Caco-2 (cell line): ENCODE measurements around the gene G6PC3. TPM values are rescaled to one million over a fixed set of nuclear protein-coding genes. Genes with fewer than 3 reads are reported as not detected.

Experiments used
- BruUV-seq: library from RNA; stranded (reverse); fragments of 400-500 nt; replicated peaks from 2 replicates; lab custom pipeline; 2021; lab: Mats Ljungman, UMichigan
- CTCF ChIA-PET: fragments of 300-600 bp; sonication (Branson Sonifier 250); formaldehyde crosslinking; loops from one replicate; lab custom pipeline; 2022; ENCODE audit warnings: antibody characterized with exemption; lab: Charles Lee
- POLR2A ChIA-PET: fragments of 300-600 bp; sonication (Branson Sonifier 250); formaldehyde crosslinking; loops from one replicate; lab custom pipeline; 2022; ENCODE audit warnings: antibody characterized with exemption; lab: Charles Lee
- DNase-seq, 2 experiments: peaks; one replicate each; pipeline versions ENCODE4 v3.0.0 to v3.0.0-alpha.2; 2020 to 2022
- H3K27me3 ChIP-seq: replicated peaks from 2 replicates; pipeline ENCODE4 v1.6.0; 2011; ENCODE audit warnings: low read length; ENCODE audit not compliant: control insufficient read depth, insufficient read depth
- H3K36me3 ChIP-seq: 2 replicates; pipeline ENCODE4 v1.5.1; 2011; ENCODE audit warnings: low read length; ENCODE audit not compliant: control insufficient read depth, insufficient read depth
- H3K4me1 ChIP-seq: fragments of 250-450 bp; sonication (Bioruptor Pico); 2 replicates; pipeline ENCODE4 v1.5.1; 2020; ENCODE audit warnings: mild to moderate bottlenecking
- H3K4me3 ChIP-seq: 2 replicates; pipeline ENCODE4 v1.5.1; 2011; ENCODE audit warnings: low read depth, mild to moderate bottlenecking, control low read depth, low read length
- H3K9me3 ChIP-seq: fragments of 250-450 bp; sonication (Bioruptor Pico); 2 replicates; pipeline ENCODE4 v1.5.1; 2020; ENCODE audit warnings: mild to moderate bottlenecking, moderate library complexity
- H3K27ac Mint-ChIP-seq: one replicate; pipeline ENCODE4 v1.8.0; 2022; ENCODE audit warnings: mixed read lengths; ENCODE audit not compliant: unreplicated experiment
- H3K27me3 Mint-ChIP-seq: one replicate; pipeline ENCODE4 v1.8.0; 2022; ENCODE audit warnings: mixed read lengths; ENCODE audit not compliant: insufficient read depth, unreplicated experiment
- H3K36me3 Mint-ChIP-seq: one replicate; pipeline ENCODE4 v1.8.0; 2022; ENCODE audit warnings: mild to moderate bottlenecking, mixed read lengths; ENCODE audit not compliant: insufficient read depth, unreplicated experiment
- H3K4me1 Mint-ChIP-seq: one replicate; pipeline ENCODE4 v1.8.0; 2022; ENCODE audit warnings: low read depth, mixed read lengths; ENCODE audit not compliant: unreplicated experiment
- H3K4me3 Mint-ChIP-seq: one replicate; pipeline ENCODE4 v1.8.0; 2022; ENCODE audit warnings: mild to moderate bottlenecking, moderate library complexity, mixed read lengths; ENCODE audit not compliant: unreplicated experiment
- H3K9me3 Mint-ChIP-seq: one replicate; pipeline ENCODE4 v1.8.0; 2022; ENCODE audit warnings: mixed read lengths; ENCODE audit not compliant: unreplicated experiment
- intact Hi-C: fragments of 100-400 bp; cut with micrococcal nuclease; formaldehyde crosslinking; loops from one replicate; pipeline ENCODE4 v1.10.0; 2022; ENCODE audit not compliant: unreplicated experiment
- total RNA-seq: library from RNA; stranded (reverse); gene quantifications from 2 replicates; pipeline ENCODE4 v1.2.3, GENCODE V29; 2022
- TF ChIP-seq, protein P1 (sequence below), 2 experiments: fragments of 200-600 bp in 1 of 2; IDR thresholded peaks; 1 replicate in 1 of 2; 2 replicates in 1 of 2; pipeline versions ENCODE4 v1.5.1 to v1.8.0; 2011 to 2022; ENCODE audit warnings: antibody characterized with exemption in 1 of 2, control low read depth in 1 of 2, inconsistent platforms in 1 of 2, low read depth in 1 of 2, low read length in 1 of 2, mild to moderate bottlenecking in 1 of 2, moderate library complexity in 1 of 2; ENCODE audit not compliant: insufficient read depth in 1 of 2, severe bottlenecking in 1 of 2, unreplicated experiment in 1 of 2

The G6PC3 gene
- total RNA-seq, 1 experiment from 2014 or later = 60.1 TPM

DNA sequence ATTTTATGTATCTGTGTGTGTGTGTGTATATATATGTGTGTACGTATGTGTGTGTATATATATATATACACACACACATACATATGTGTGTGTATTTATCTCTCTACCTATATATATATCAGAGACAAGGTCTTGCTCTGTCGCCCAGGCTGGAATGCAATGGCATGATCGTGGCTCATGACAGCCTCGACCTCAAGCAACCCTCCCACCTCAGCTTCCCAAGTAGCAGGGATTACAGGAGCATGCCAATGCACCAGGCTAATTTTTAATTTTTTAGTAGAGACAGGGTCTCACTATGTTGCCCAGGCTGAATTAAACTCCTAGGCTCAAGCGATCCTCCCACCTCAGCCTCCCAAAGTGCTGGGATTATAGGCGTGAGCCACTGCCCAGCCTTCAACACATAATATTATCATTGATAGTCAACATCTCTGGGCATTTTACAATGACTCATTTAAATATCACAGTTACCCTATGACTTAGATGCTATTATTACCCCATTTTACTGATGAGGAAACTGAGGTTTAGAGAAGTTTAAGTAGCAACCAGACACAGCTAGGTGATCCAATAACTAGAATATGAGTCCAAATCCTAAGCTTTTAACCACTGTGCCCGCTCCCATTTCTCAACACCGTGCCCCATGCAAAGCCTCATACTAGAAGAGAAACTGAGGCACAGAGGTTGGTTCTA, 24.3 kb downstream of the G6PC3 start:
- intact Hi-C loops = loop anchor here (1.0 kb wide), 1 partner anchor 73 kb away; no protein-coding TSS in a partner anchor
- peaks cover 2% of the 10 kb centered on the region for H3K36me3 ChIP-seq
- BruUV-seq = no TSS peak
- no peak overlapping the region for H3K4me3 ChIP-seq
- H3K27me3 ChIP-seq = no peaks in the 10 kb centered on the region
- H3K9me3 ChIP-seq = no peaks in the 10 kb centered on the region
- ChIA-PET POLR2A (interaction anchor here (0.6 kb wide), 2 partner anchors 29 to 46 kb away, joined by 3 to 16 read pairs; partner anchors contain the start of gene HDAC5), CTCF (interaction anchor here (0.6 to 1.0 kb wide), 4 partner anchors 14 to 74 kb away, joined by 3 to 6 read pairs (median 4); no protein-coding TSS in a partner anchor)
- no peaks in the 10 kb centered on the region for H3K9me3 Mint-ChIP-seq
- peaks cover 8% of the 10 kb centered on the region for H3K4me1 Mint-ChIP-seq
- H3K4me1 ChIP-seq = peaks cover 9% of the 10 kb centered on the region; the same call in 1 of the 2 replicates
- no peak overlapping the region for H3K27ac Mint-ChIP-seq
- no peak for DNase-seq
- H3K4me3 Mint-ChIP-seq = no peak overlapping the region
- TF ChIP-seq, protein P1, sequence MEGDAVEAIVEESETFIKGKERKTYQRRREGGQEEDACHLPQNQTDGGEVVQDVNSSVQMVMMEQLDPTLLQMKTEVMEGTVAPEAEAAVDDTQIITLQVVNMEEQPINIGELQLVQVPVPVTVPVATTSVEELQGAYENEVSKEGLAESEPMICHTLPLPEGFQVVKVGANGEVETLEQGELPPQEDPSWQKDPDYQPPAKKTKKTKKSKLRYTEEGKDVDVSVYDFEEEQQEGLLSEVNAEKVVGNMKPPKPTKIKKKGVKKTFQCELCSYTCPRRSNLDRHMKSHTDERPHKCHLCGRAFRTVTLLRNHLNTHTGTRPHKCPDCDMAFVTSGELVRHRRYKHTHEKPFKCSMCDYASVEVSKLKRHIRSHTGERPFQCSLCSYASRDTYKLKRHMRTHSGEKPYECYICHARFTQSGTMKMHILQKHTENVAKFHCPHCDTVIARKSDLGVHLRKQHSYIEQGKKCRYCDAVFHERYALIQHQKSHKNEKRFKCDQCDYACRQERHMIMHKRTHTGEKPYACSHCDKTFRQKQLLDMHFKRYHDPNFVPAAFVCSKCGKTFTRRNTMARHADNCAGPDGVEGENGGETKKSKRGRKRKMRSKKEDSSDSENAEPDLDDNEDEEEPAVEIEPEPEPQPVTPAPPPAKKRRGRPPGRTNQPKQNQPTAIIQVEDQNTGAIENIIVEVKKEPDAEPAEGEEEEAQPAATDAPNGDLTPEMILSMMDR (IDR thresholded peaks at IDR 0.05; ENCODE audit: insufficient read depth in 1 of 2, low read depth in 1 of 2, low read length in 1 of 2, severe bottlenecking in 1 of 2, unreplicated experiment in 1 of 2) = no peak
- H3K36me3 Mint-ChIP-seq = no peaks in the 10 kb centered on the region
- no peaks in the 10 kb centered on the region for H3K27me3 Mint-ChIP-seq

DNA sequence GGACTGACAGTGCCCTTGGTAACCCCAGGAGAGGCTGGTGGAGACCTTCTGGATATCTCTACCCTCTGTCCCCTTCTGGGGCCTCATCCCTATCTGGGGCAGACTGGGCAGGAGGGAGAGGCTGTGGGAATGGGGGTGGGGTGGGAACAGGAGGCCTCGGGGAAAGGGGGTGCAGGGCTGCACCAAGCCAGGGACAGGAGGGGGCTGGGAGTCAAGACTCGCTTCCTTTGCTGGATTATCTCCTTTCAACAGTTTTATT, 24.8 kb downstream of the G6PC3 start:
- H3K9me3 Mint-ChIP-seq = no peaks in the 10 kb centered on the region
- no peak for DNase-seq
- TF ChIP-seq, protein P1 (IDR thresholded peaks at IDR 0.05; ENCODE audit: insufficient read depth in 1 of 2, low read depth in 1 of 2, low read length in 1 of 2, severe bottlenecking in 1 of 2, unreplicated experiment in 1 of 2) = no peak
- Histone ChIP-seq H3K4me3 (no peak overlapping the region), H3K36me3 (peaks cover 2% of the 10 kb centered on the region), H3K4me1 (peaks cover 9% of the 10 kb centered on the region; the same call in 1 of the 2 replicates), H3K27me3 (no peaks in the 10 kb centered on the region), H3K9me3 (no peaks in the 10 kb centered on the region)
- peaks cover 8% of the 10 kb centered on the region for H3K4me1 Mint-ChIP-seq
- peak overlapping the region; percentile 69 for H3K27ac Mint-ChIP-seq
- peak overlapping the region; percentile 7 for H3K4me3 Mint-ChIP-seq
- ChIA-PET CTCF (interaction anchor here (0.9 to 1.0 kb wide), 2 partner anchors 21 to 73 kb away, joined by 3 to 4 read pairs; no protein-coding TSS in a partner anchor), POLR2A (interaction anchor here (0.6 kb wide), 2 partner anchors 28 to 46 kb away, joined by 3 to 16 read pairs; partner anchors contain the start of gene HDAC5)
- intact Hi-C loops = loop anchor here (1.0 kb wide), 1 partner anchor 73 kb away; no protein-coding TSS in a partner anchor
- H3K36me3 Mint-ChIP-seq = no peaks in the 10 kb centered on the region
- H3K27me3 Mint-ChIP-seq = no peaks in the 10 kb centered on the region
- BruUV-seq = no TSS peak

DNA sequence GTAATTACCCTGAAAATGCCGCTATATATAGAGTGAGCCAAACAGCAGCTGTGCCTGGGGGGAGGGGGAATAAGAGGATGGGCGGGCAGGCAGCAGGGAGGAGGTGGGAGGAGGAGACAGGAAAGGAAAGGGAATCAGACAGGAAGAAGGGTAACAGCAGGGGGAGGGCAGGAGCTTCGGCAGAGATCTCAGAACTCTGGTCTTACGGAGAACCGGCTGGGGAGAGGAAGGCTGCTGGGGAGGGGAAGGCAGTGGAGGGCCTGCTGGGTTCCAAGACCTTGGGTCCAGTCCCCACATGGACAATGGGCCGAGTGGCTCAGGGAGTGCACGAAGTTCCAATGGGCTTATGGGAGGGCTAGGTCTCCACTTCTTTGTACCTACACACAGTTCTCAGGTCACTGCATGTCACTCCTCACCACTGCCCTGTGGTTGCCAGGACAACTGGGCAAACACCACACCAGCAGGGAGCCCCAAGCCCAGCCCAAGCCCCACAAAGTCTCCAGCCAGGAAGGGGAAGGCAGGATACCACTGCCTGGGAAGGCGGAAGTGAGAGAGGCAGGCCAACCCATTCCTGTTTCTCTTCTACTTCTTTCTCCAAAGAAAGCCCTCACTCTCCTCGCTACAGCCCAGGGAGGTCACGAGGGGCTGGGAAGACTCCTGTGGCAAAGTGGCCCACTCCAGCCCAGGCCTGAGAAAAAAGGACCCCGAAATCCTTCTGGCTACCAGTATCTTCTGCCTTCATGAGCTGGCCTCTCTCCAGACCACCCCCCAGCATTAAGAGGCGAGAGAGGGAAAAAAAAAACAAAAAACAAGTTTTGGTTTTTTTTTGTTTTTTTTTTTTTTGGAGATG, 25.3 kb downstream of the G6PC3 start:
- TF ChIP-seq, protein P1 (IDR thresholded peaks at IDR 0.05; ENCODE audit: insufficient read depth in 1 of 2, low read depth in 1 of 2, low read length in 1 of 2, severe bottlenecking in 1 of 2, unreplicated experiment in 1 of 2) = peak in 1 of 2 experiments; percentile 14
- H3K4me3 Mint-ChIP-seq = peak overlapping the region; percentile 7
- H3K36me3 ChIP-seq = peaks cover 2% of the 10 kb centered on the region
- H3K36me3 Mint-ChIP-seq = no peaks in the 10 kb centered on the region
- H3K9me3 ChIP-seq = no peaks in the 10 kb centered on the region
- intact Hi-C loops = loop anchor here (1.0 kb wide), 1 partner anchor 72 kb away; no protein-coding TSS in a partner anchor
- H3K4me3 ChIP-seq = no peak overlapping the region
- H3K27me3 ChIP-seq = no peaks in the 10 kb centered on the region
- H3K27ac Mint-ChIP-seq = peak overlapping the region; percentile 69
- POLR2A ChIA-PET = interaction anchor here (0.6 kb wide), 2 partner anchors 28 to 45 kb away, joined by 3 to 16 read pairs; partner anchors contain the start of gene HDAC5
- H3K27me3 Mint-ChIP-seq = no peaks in the 10 kb centered on the region
- CTCF ChIA-PET = interaction anchor here (0.9 to 1.0 kb wide), 4 partner anchors 13 to 73 kb away, joined by 3 to 5 read pairs (median 4); no protein-coding TSS in a partner anchor
- peaks cover 8% of the 10 kb centered on the region for H3K4me1 Mint-ChIP-seq
- peaks cover 9% of the 10 kb centered on the region; the same call in 1 of the 2 replicates for H3K4me1 ChIP-seq
- peak; percentile 67 to 74 for DNase-seq
- BruUV-seq = no TSS peak
- H3K9me3 Mint-ChIP-seq = no peaks in the 10 kb centered on the region
